Activated naive CD4-positive, alpha-beta T cell treated with anti-CD3 and anti-CD28 coated beads for 36 hours (primary cell): ENCODE measurements around the gene ADORA1. TPM values are rescaled to one million over a fixed set of nuclear protein-coding genes. Genes with fewer than 3 reads are reported as not detected.

Experiments used
- CTCF ChIA-PET: fragments of 350-600 bp; sonication (Branson Sonifier 250); formaldehyde crosslinking; loops from one replicate; lab custom pipeline; 2021; ENCODE audit warnings: antibody characterized with exemption; lab: Charles Lee
- DNase-seq: peaks from one replicate; pipeline ENCODE4 v3.0.0-alpha.2; 2020
- H3K27ac Mint-ChIP-seq: one replicate; pipeline ENCODE4 v1.8.0; 2021; ENCODE audit warnings: mild to moderate bottlenecking, mixed read lengths
- H3K27me3 Mint-ChIP-seq: one replicate; pipeline ENCODE4 v1.8.0; 2021; ENCODE audit warnings: low read depth, mixed read lengths
- H3K36me3 Mint-ChIP-seq: one replicate; pipeline ENCODE4 v1.8.0; 2021; ENCODE audit warnings: low read depth, mixed read lengths
- H3K4me1 Mint-ChIP-seq: one replicate; pipeline ENCODE4 v1.8.0; 2021; ENCODE audit warnings: low read depth, mixed read lengths
- H3K4me3 Mint-ChIP-seq: one replicate; pipeline ENCODE4 v1.8.0; 2021; ENCODE audit warnings: mild to moderate bottlenecking, moderate library complexity, mixed read lengths
- H3K9me3 Mint-ChIP-seq: one replicate; pipeline ENCODE4 v1.8.0; 2021; ENCODE audit warnings: mixed read lengths
- intact Hi-C: fragments of 100-400 bp; cut with micrococcal nuclease; formaldehyde crosslinking; loops from one replicate; pipeline ENCODE4 v1.15.1; 2023
- total RNA-seq, 2 experiments: library from RNA; stranded (reverse); gene quantifications; one replicate each; pipeline ENCODE4 v1.2.3, GENCODE V29; 2021

Gene ADORA1
- total RNA-seq, 2 experiments from 2014 or later = not detected

DNA sequence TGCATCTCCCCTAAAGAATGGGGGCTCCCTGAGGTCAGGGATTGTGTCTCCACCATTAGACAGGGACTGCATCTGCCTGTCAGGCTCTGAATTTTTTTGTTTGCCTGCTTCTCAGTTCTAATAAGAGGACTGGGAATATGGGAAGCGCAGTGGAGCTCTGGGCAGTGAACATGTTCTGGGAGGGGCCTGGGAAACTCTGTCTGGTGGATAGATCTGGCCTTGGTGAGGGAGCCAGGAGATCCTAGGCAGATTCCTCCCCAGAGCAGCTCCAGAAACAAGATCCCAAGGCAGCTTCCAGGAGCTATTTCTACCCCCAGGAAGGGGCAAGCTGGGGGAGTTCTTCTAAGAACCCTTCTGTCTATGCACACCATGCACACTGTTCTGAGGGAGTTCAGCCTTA lies 29.1 kb upstream of the ADORA1 start:
- intact Hi-C loops = no loop called here
- H3K9me3 Mint-ChIP-seq = peaks cover 22% of the 10 kb centered on the region
- H3K27me3 Mint-ChIP-seq = peaks cover 13% of the 10 kb centered on the region
- H3K27ac Mint-ChIP-seq = no peak overlapping the region
- CTCF ChIA-PET = interaction anchor here (1.4 kb wide), 1 partner anchor 59 kb away, joined by 4 read pairs; no protein-coding TSS in a partner anchor
- H3K4me1 Mint-ChIP-seq = no peaks in the 10 kb centered on the region
- H3K4me3 Mint-ChIP-seq = no peak overlapping the region
- no peaks in the 10 kb centered on the region for H3K36me3 Mint-ChIP-seq
- no peak for DNase-seq

- Mint-ChIP-seq H3K4me3 (no peak overlapping the region), H3K36me3 (no peaks in the 10 kb centered on the region), H3K27ac (no peak overlapping the region), H3K9me3 (peaks cover 22% of the 10 kb centered on the region), H3K4me1 (no peaks in the 10 kb centered on the region), H3K27me3 (peaks cover 13% of the 10 kb centered on the region)
- intact Hi-C loops = no loop called here
- CTCF ChIA-PET = interaction anchor here (1.4 kb wide), 1 partner anchor 60 kb away, joined by 4 read pairs; no protein-coding TSS in a partner anchor
- no peak for DNase-seq
These were observed 28.5 kb upstream of the ADORA1 start for GRCh38 chr1:203098914-203099520.

DNA sequence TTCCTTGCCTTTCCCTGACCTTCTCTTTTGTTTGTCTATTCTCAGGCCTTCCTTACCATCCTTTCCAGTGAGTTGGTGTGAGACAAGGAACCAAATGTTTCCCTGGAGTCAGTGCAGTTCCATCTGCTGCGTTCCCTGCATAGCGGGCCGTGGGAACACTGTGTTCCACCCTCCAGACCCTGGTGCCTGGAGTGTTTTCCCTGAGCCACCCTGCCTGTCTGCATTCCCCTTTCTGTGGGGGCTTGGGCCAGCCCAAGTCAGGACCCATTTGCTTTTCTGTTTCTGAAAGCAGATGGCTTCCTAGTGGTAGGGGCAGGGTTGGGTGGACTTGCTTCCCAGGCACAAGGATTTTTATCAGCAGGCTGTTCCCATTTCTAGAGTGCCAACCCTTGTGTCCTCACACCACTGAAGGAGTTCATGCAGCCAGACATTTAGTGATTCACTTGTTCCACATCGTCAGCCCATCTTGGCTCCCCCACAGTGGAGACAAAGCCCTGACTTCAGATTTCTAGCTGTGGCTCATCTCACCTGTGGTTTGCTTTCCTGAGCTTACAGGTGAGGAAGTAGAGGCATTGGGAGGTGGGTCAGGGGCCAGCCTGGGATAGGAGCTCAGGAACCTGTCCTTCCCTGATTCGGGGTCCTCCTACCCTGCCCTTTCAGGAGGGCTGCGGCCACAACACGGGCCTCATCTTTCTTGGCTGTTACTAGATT lies 27.6 kb upstream of the ADORA1 start:
- intact Hi-C loops = no loop called here
- Mint-ChIP-seq H3K4me3 (no peak overlapping the region), H3K9me3 (peaks cover 15% of the 10 kb centered on the region), H3K36me3 (no peaks in the 10 kb centered on the region), H3K4me1 (no peaks in the 10 kb centered on the region), H3K27ac (no peak overlapping the region), H3K27me3 (peaks cover 13% of the 10 kb centered on the region)
- CTCF ChIA-PET = no interaction called here
- no peak for DNase-seq

GRCh38 chr1:203100516-203100869 lies 27.0 kb upstream of the ADORA1 start:
- CTCF ChIA-PET = no interaction called here

GRCh38 chr1:203101813-203102634 lies 25.5 kb upstream of the ADORA1 start:
- no peak overlapping the region for H3K27ac Mint-ChIP-seq
- peaks cover 16% of the 10 kb centered on the region for H3K27me3 Mint-ChIP-seq
- H3K9me3 Mint-ChIP-seq = peaks cover 1% of the 10 kb centered on the region
- H3K4me1 Mint-ChIP-seq = no peaks in the 10 kb centered on the region
- H3K36me3 Mint-ChIP-seq = no peaks in the 10 kb centered on the region
- intact Hi-C loops = no loop called here
- no peak overlapping the region for H3K4me3 Mint-ChIP-seq
- DNase-seq = no peak
- CTCF ChIA-PET = no interaction called here

More at GRCh38 chr1:203100516-203100869, 27.0 kb upstream of the ADORA1 start:
- DNase-seq = no peak
- intact Hi-C loops = no loop called here
- Mint-ChIP-seq H3K9me3 (peaks cover 9% of the 10 kb centered on the region), H3K36me3 (no peaks in the 10 kb centered on the region), H3K27me3 (peaks cover 16% of the 10 kb centered on the region), H3K27ac (no peak overlapping the region), H3K4me3 (no peak overlapping the region), H3K4me1 (no peaks in the 10 kb centered on the region)

GRCh38 chr1:203103216-203103615 lies 24.3 kb upstream of the ADORA1 start:
- Mint-ChIP-seq H3K27ac (no peak overlapping the region), H3K36me3 (no peaks in the 10 kb centered on the region), H3K4me1 (no peaks in the 10 kb centered on the region), H3K27me3 (peaks cover 26% of the 10 kb centered on the region), H3K4me3 (no peak overlapping the region), H3K9me3 (no peaks in the 10 kb centered on the region)
- CTCF ChIA-PET = interaction anchor here (0.7 to 1.2 kb wide), 3 partner anchors 19 to 113 kb away, joined by 3 to 4 read pairs (median 3); no protein-coding TSS in a partner anchor
- intact Hi-C loops = no loop called here
- no peak for DNase-seq

DNA sequence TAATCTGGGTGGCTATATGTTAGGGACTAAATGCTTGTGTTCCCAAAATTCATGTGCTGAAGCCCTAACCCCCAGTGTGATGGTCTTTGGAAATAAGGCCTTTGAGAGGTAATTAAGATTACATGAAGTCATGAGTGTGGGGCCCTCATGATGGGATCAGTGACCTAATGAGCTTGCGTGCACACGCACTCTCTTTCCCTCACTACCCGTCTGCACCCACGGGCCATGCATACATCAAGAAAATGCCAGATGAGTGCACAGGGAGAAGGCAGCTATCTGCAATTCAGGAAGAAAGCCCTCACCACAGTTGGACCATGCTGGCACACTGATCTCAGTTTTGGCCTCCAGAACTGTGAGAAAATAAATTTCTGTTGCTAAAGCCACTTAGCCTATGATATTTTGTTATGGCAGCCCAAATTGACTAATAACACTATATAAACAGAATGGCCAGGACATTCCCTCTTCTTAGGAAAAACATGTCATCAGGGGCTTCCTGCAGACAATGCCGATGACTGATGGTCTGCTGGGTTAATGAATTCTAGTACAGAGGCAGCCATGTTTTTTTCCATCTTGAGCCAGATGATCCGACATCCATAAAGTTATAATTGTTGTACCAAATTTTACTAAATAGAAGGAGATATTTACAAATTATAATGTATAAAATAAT lies 23.6 kb upstream of the ADORA1 start:
- no peaks in the 10 kb centered on the region for H3K4me1 Mint-ChIP-seq
- intact Hi-C loops = no loop called here
- no peak overlapping the region for H3K27ac Mint-ChIP-seq
- H3K27me3 Mint-ChIP-seq = peaks cover 29% of the 10 kb centered on the region
- H3K36me3 Mint-ChIP-seq = no peaks in the 10 kb centered on the region
- CTCF ChIA-PET = interaction anchor here (1.2 kb wide), 2 partner anchors 65 to 112 kb away, joined by 3 to 4 read pairs; no protein-coding TSS in a partner anchor
- H3K4me3 Mint-ChIP-seq = no peak overlapping the region
- no peaks in the 10 kb centered on the region for H3K9me3 Mint-ChIP-seq
- DNase-seq = no peak

DNA sequence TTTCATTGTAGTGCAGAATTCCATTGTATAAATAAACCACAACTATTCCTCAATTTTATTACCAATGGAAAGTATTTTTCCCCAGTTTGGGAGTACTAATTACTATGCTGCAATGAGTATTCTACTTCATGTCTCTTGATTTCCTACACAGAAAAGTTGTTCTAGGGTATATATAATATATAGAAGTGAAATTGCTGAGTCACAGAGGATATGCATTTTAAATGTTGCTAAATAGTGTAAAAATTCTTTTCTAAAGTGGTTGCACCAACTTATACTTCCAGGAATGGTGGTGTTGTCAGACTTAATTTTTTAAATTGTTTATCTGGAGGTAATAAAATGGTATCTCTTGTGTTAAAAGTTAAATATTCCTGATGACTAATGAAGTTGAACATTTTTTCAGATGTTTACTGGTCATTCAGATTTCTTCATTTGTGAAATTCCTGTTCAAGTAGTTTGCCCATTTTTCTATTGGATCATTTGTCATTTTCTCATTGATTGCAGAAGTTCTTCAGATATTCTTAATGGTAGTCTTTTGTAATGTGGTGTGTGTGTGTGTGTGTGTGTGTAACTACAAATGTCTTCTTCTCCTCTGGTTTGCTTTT lies 22.6 kb upstream of the ADORA1 start:
- Mint-ChIP-seq H3K27ac (no peak overlapping the region), H3K27me3 (peaks cover 36% of the 10 kb centered on the region), H3K36me3 (no peaks in the 10 kb centered on the region), H3K4me1 (no peaks in the 10 kb centered on the region), H3K9me3 (no peaks in the 10 kb centered on the region), H3K4me3 (no peak overlapping the region)
- CTCF ChIA-PET = no interaction called here
- intact Hi-C loops = no loop called here
- no peak for DNase-seq

DNA sequence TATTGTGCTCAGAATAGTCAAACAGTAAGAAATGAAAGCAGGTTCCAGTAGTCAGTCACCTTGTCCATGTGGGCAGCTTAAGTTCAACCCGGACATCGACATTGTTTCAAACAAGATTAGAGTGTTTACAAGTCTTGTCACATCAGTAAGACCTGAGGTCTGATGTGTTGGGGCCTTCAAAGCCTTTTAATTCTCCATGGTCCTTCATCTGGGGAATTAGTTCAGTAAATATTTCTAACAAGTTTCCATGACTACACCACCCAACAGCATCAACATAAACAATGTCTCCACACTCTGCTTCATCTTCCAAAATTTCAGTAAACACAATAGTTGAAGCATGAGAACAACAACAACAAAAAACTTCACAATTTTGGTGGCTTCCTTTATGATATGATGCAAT lies 15.1 kb upstream of the ADORA1 start:
- intact Hi-C loops = no loop called here
- Mint-ChIP-seq H3K9me3 (no peaks in the 10 kb centered on the region), H3K4me1 (no peaks in the 10 kb centered on the region), H3K27me3 (peaks cover 34% of the 10 kb centered on the region), H3K4me3 (no peak overlapping the region), H3K36me3 (no peaks in the 10 kb centered on the region), H3K27ac (no peak overlapping the region)
- CTCF ChIA-PET = interaction anchor here (1.1 kb wide), 1 partner anchor 104 kb away, joined by 4 read pairs; no protein-coding TSS in a partner anchor
- no peak for DNase-seq

- Mint-ChIP-seq H3K4me1 (no peaks in the 10 kb centered on the region), H3K36me3 (no peaks in the 10 kb centered on the region), H3K4me3 (no peak overlapping the region), H3K9me3 (no peaks in the 10 kb centered on the region), H3K27me3 (peaks cover 34% of the 10 kb centered on the region), H3K27ac (no peak overlapping the region)
- CTCF ChIA-PET = no interaction called here
- DNase-seq = no peak
- intact Hi-C loops = no loop called here
These were observed 14.2 kb upstream of the ADORA1 start for GRCh38 chr1:203113308-203113707.

DNA sequence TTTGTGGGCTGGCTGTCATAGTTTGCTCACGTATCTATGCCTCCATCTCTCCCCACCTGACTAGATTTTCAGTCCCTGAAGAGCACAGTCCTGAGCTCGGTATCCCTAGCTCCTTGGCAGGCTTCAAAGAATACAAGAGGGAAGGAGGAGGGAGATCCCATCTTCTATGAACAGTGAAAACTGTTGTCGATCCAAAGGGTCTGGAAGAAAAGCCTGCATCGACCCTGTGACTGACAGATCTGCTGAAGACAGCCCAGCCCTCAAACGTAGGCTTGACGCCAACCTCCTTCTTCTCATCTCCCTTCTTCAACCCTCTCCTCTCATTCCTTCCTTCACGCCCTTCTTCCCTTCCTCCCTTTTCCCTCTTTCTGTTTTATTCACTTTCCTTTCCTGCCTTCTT lies 13.3 kb upstream of the ADORA1 start:
- CTCF ChIA-PET = no interaction called here
- Mint-ChIP-seq H3K9me3 (no peaks in the 10 kb centered on the region), H3K4me3 (no peak overlapping the region), H3K4me1 (no peaks in the 10 kb centered on the region), H3K36me3 (no peaks in the 10 kb centered on the region), H3K27me3 (peaks cover 35% of the 10 kb centered on the region), H3K27ac (no peak overlapping the region)
- intact Hi-C loops = no loop called here
- no peak for DNase-seq
